Bronchial epithelial cell (primary cell): ENCODE measurements around the gene KCNIP1. TPM values are rescaled to one million over a fixed set of nuclear protein-coding genes. Genes with fewer than 3 reads are reported as not detected.

Experiments used
- DNase-seq: peaks from one replicate; pipeline ENCODE4 v3.0.0-alpha.2; 2010; ENCODE audit warnings: low read depth
- FAIRE-seq: peaks from 2 replicates; lab custom pipeline; 2011; peaks lifted over from hg19 to GRCh38; lab: Jason Lieb, UNC
- H3K27me3 ChIP-seq: 2 replicates; pipeline ENCODE4 v1.5.1; 2011; ENCODE audit warnings: low read length; ENCODE audit not compliant: control insufficient read depth, insufficient read depth
- H3K36me3 ChIP-seq: 2 replicates; pipeline ENCODE4 v1.5.1; 2011; ENCODE audit warnings: low read length; ENCODE audit not compliant: control insufficient read depth, insufficient read depth
- H3K4me3 ChIP-seq: 2 replicates; pipeline ENCODE4 v1.5.1; 2011; ENCODE audit warnings: mild to moderate bottlenecking, low read depth, low read length, control low read depth
- total RNA-seq: library from RNA; depleted of rRNA; stranded (reverse); fragments of >200 nt; gene quantifications from 2 replicates; pipeline ENCODE4 v1.2.1, GENCODE V29; 2014
- TF ChIP-seq, protein P1 (sequence below): IDR thresholded peaks from 2 replicates; pipeline ENCODE4 v1.5.1; 2011; ENCODE audit warnings: mild to moderate bottlenecking, moderate library complexity, low read length, control low read depth, inconsistent platforms; ENCODE audit not compliant: insufficient read depth, severe bottlenecking

Gene KCNIP1
- total RNA-seq, 1 donor from 2014 or later, result under 0.01 TPM

- TF ChIP-seq, protein P1, sequence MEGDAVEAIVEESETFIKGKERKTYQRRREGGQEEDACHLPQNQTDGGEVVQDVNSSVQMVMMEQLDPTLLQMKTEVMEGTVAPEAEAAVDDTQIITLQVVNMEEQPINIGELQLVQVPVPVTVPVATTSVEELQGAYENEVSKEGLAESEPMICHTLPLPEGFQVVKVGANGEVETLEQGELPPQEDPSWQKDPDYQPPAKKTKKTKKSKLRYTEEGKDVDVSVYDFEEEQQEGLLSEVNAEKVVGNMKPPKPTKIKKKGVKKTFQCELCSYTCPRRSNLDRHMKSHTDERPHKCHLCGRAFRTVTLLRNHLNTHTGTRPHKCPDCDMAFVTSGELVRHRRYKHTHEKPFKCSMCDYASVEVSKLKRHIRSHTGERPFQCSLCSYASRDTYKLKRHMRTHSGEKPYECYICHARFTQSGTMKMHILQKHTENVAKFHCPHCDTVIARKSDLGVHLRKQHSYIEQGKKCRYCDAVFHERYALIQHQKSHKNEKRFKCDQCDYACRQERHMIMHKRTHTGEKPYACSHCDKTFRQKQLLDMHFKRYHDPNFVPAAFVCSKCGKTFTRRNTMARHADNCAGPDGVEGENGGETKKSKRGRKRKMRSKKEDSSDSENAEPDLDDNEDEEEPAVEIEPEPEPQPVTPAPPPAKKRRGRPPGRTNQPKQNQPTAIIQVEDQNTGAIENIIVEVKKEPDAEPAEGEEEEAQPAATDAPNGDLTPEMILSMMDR, result no peak
- Histone ChIP-seq H3K36me3 (no peaks in the 10 kb centered on the region), H3K27me3 (no peaks in the 10 kb centered on the region), H3K4me3 (no peak overlapping the region)
- DNase-seq (peak; percentile 72), FAIRE-seq (no peak)
Measured at GRCh38 chr5:170491479-170491878, 12.3 kb upstream of the KCNIP1 start.

- FAIRE-seq (peak; percentile 91), DNase-seq (no peak)
- no peaks in the 10 kb centered on the region for H3K36me3 ChIP-seq
- TF ChIP-seq, protein P1, result no peak
- no peak overlapping the region for H3K4me3 ChIP-seq
- H3K27me3 ChIP-seq, result no peaks in the 10 kb centered on the region
Measured at GRCh38 chr5:170493028-170493820, 10.6 kb upstream of the KCNIP1 start.

GRCh38 chr5:170494041-170494440, 9.8 kb upstream of the KCNIP1 start:
- no peak for FAIRE-seq
- no peaks in the 10 kb centered on the region for H3K36me3 ChIP-seq

GRCh38 chr5:170495825-170496661, 7.8 kb upstream of the KCNIP1 start:
- FAIRE-seq (no peak), DNase-seq (peak; percentile 28)
- Histone ChIP-seq H3K27me3 (no peaks in the 10 kb centered on the region), H3K4me3 (no peak overlapping the region), H3K36me3 (no peaks in the 10 kb centered on the region)
- TF ChIP-seq, protein P1, result no peak

More at GRCh38 chr5:170494041-170494440, 9.8 kb upstream of the KCNIP1 start:
- Histone ChIP-seq H3K4me3 (no peak overlapping the region), H3K27me3 (no peaks in the 10 kb centered on the region)
- DNase-seq, result no peak
- TF ChIP-seq, protein P1, result no peak

GRCh38 chr5:170496662-170497028, 7.2 kb upstream of the KCNIP1 start:
- FAIRE-seq (no peak), DNase-seq (no peak)
- Histone ChIP-seq H3K4me3 (no peak overlapping the region), H3K36me3 (no peaks in the 10 kb centered on the region), H3K27me3 (no peaks in the 10 kb centered on the region)
- TF ChIP-seq, protein P1, result no peak
